Activated T-cell treated with anti-CD3 and anti-CD28 coated beads, Interleukin-2, amount 50 U/mL, for 4 hours (primary cell): ENCODE measurements around the gene UFD1. TPM values are rescaled to one million over a fixed set of nuclear protein-coding genes. Genes with fewer than 3 reads are reported as not detected.

Experiments used
- ATAC-seq, 2 donors: fragments of 200-7000 bp; cut with Tn5 transposase; one replicate each; pipeline ENCODE4 v1.10.0; 2021
- DNase-seq: peaks from one replicate; pipeline ENCODE4 v3.0.0-alpha.2; 2020
- H3K27me3 Mint-ChIP-seq: one replicate; pipeline ENCODE4 v1.8.0; 2021; ENCODE audit warnings: low read depth, mixed read lengths
- H3K36me3 Mint-ChIP-seq: one replicate; pipeline ENCODE4 v1.8.0; 2022; ENCODE audit warnings: mixed read lengths; ENCODE audit not compliant: insufficient read depth
- H3K4me1 Mint-ChIP-seq: one replicate; pipeline ENCODE4 v1.8.0; 2021; ENCODE audit warnings: low read depth, mixed read lengths
- H3K4me3 Mint-ChIP-seq: one replicate; pipeline ENCODE4 v1.8.0; 2021; ENCODE audit warnings: mild to moderate bottlenecking, moderate library complexity, mixed read lengths
- H3K9me3 Mint-ChIP-seq: one replicate; pipeline ENCODE4 v1.8.0; 2021; ENCODE audit warnings: mixed read lengths
- total RNA-seq, 3 donors: library from RNA; stranded (reverse); gene quantifications; one replicate each; pipeline ENCODE4 v1.2.1, GENCODE V29; 2021

UFD1 gene
- total RNA-seq, 3 donors from 2014 or later: 107 TPM

DNA sequence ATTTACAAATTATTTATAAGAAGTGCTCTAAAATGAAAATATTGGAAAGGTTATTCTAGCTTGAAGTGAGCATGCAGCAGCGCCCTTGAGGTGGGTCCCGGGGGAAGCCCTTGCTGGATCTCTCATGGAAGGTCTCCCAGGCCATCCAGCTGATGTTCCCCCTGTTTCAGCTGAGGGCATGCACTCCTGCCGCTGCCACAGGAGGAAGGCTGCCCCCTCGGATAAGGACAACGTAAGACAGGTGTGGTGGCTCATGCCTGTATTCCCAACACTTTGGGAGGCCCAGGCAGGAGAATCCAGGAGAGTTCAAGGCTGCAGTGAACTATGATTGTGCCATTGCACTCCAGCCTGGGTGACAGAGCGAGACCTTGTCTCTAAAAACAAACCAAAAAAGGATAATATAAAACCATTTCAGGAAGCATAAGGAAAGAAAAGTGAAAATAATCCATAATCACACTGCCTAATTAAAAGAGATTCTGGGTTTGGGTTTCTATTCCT is 15.7 kb upstream of the UFD1 start:
- Mint-ChIP-seq H3K9me3 (no peaks in the 10 kb centered on the region), H3K36me3 (no peaks in the 10 kb centered on the region), H3K4me3 (no peak overlapping the region), H3K4me1 (peaks cover 12% of the 10 kb centered on the region), H3K27me3 (no peaks in the 10 kb centered on the region)
- DNase-seq (no peak), ATAC-seq (no peak)

DNA sequence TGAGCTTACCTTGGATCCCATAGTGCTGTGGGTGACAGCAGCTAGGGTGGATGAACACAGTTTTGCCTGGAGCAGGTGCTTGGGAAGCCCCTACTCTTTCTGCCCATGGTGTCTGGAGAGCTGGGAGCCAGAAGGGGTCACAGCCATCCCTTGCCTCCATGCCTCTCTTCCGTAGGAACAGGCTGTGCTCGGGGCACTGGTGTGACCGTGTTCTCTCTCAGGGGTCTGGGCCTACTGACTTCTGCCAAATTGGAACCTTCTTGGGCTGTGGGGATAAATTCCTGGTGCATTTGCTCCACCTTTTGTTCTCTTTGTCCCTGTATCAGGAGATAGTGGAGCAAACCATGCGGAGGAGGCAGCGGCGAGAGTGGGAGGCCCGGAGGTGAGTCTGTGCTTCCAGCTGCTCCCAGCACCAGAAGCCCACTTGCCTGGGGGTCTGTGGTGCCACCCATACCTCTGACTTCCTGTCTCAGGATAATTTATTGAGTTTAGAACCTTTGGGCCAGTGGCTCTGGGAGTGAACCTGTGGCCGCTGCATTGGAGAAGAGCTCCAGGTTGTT is 15.1 kb upstream of the UFD1 start:
- no peak for ATAC-seq
- Mint-ChIP-seq H3K36me3 (no peaks in the 10 kb centered on the region), H3K27me3 (no peaks in the 10 kb centered on the region), H3K4me1 (peaks cover 12% of the 10 kb centered on the region), H3K9me3 (no peaks in the 10 kb centered on the region), H3K4me3 (no peak overlapping the region)
- DNase-seq: no peak

DNA sequence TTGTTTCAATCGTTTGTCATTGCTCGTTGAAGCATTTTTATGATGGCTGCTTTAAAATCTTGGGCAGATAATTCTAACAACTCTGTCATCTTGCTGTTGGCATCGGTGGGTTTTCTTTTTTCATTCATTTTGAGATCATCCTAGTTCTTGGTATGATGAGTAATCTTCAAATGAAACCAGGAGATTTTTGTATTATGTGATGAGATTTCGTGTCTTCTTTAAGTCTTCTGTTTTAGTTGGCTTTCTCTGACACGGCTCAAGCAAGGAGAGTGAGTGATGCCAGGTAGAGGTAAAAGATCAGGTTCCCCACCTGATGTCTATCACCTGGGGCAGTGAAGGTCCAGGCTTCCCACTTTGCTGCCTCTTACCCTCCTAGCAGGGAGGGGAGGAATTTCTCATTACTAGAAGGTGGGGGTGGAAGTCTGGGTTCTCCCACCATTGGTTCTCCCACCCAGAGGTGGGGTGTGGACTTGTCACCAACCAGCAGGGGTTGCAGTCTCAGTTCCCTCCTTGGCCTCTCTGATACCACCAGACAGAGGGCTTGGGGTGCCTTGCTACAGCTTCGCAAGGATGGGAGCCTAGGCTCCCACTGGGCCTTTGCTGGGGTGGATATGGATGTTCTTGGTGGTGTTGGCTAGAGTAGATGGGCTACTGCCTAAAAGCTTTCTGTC is 13.6 kb upstream of the UFD1 start:
- Mint-ChIP-seq H3K36me3 (no peaks in the 10 kb centered on the region), H3K4me3 (no peak overlapping the region), H3K27me3 (no peaks in the 10 kb centered on the region), H3K9me3 (no peaks in the 10 kb centered on the region), H3K4me1 (peaks cover 12% of the 10 kb centered on the region)
- no peak for DNase-seq
- peak in 1 of 2 donors; percentile 38 for ATAC-seq

DNA sequence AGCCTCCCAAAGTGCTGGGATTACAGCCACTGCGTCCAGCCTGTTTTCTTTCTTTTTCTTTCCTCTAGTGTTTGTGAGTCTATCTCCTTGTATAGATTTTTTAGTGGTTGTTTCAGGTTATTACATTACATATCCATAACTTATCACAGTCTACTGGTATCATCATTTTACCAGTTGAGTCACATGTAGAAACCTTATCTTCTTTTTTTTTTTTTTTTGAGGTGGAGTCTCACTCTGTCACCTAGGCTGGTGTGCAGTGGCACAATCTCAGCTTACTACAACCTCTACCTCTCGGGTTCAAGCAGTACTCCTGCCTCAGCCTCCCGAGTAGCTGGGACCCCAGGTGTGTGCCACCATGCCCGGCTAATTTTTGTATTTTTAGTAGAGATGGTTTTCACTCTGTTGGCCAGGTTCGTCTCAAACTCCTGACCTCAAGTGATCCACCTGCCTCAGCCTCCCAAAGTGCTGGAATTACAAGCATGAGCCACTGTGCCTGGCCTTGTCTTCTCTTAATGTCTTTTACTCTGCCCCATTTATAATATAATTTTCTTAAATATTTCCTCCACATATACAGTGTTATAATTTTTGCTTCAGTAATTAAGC is 11.7 kb upstream of the UFD1 start:
- Mint-ChIP-seq H3K36me3 (no peaks in the 10 kb centered on the region), H3K4me3 (no peak overlapping the region), H3K27me3 (no peaks in the 10 kb centered on the region), H3K9me3 (no peaks in the 10 kb centered on the region), H3K4me1 (peaks cover 6% of the 10 kb centered on the region)
- peak in 1 of 2 donors; percentile 57 for ATAC-seq
- no peak for DNase-seq

DNA sequence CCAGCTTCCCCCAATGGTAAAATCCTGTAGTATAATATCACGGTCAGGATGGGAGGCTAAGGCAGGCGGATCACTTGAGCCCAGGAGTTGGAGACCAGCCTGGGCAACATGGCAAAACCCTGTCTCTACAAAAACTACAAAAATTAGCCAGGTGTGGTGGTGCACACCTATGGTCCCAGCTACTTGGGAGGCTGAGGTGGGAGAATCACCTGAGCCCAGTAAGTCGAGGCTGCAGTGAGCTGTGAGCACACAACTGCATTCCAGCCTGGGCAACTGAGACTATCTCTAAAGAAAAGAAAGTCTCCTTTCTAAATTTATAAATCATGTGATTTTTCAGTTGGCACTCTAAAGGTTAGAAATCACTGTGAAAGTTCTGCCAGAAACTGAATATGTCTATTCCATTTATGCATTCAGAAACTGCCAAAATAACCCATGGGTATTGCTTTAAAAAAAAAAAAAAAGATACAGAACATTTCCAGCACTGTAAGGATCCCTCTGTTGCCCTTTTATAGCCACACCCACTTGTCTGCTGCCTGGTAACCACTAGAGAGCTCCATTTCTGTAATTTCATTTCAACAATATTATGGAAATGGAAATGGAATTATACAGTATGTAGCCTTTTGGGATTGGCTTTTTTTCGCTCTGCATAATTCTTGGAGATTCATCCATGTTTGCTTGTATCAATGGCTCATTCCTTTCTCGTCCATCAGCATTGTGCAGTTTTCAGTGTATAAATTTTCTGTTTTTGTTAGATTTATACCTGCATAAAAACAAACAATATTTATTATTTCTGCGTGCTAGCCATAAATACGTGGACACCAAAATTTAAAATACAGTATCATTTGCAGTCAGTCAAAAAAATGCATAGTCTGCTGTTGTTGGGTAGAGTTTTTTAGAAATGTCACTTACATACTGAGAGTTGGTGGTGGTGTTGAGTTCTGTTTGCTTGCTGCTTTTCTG is 10.2 kb upstream of the UFD1 start:
- Mint-ChIP-seq H3K9me3 (no peaks in the 10 kb centered on the region), H3K4me1 (peaks cover 4% of the 10 kb centered on the region), H3K36me3 (peaks cover 8% of the 10 kb centered on the region), H3K27me3 (no peaks in the 10 kb centered on the region), H3K4me3 (no peak overlapping the region)
- ATAC-seq: no peak
- no peak for DNase-seq

DNA sequence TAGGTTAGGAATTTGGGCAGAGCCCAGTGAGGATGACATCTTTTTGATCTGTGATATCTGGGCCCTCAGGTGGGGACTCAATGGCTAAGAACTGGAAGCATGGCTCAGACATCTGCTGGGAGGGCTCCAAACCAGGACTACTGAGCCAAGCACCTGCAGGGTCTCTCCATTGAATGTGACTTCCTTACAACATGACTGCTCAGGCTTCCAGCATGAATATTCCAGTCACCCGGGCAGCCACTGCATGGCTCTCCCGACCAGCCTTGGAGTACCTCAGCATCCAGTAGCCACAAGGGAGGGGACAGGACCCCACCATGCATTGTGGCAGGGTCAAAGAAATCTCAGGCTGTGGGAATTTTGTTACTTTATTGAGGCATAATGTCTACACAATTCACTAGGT is 9.3 kb upstream of the UFD1 start:
- H3K27me3 Mint-ChIP-seq: no peaks in the 10 kb centered on the region
- H3K4me1 Mint-ChIP-seq: peaks cover 4% of the 10 kb centered on the region
- peaks cover 12% of the 10 kb centered on the region for H3K36me3 Mint-ChIP-seq
- DNase-seq (no peak), ATAC-seq (no peak)
- no peak overlapping the region for H3K4me3 Mint-ChIP-seq
- H3K9me3 Mint-ChIP-seq: no peaks in the 10 kb centered on the region

DNA sequence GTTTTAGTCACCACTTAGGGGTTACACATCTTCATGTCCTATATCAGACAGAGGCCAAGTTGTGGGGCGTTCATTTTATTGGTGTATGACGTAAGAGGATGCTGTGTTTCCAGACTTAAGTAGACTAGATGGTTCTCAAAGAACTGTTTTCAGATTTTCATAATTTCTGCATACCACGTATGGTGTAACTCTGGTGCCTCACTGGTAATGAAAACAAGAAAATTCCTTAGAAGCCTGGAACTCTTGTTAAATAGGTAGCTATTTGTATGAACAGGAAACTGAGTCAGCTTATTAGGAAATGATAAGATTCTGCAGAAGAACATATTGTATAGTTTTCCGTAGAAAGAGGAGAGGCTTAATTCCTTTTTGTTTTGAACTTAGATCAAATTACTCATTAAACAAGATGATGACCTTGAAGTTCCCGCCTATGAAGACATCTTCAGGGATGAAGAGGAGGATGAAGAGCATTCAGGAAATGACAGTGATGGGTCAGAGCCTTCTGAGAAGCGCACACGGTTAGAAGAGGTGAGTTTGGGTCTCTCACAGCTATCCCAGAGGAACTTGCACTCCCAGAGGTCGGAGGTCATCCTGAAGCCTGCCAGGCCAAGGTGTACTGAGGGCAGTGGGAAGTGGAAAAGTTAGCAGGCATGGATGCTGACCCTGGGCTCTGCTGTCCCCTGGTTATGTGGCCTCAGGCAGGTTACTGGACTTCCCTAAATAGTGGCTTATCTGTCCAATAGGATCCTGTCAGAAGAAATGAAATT is 4.7 kb upstream of the UFD1 start:
- H3K9me3 Mint-ChIP-seq: no peaks in the 10 kb centered on the region
- H3K27me3 Mint-ChIP-seq: no peaks in the 10 kb centered on the region
- peaks cover 2% of the 10 kb centered on the region for H3K4me1 Mint-ChIP-seq
- ATAC-seq: no peak
- peaks cover 12% of the 10 kb centered on the region for H3K36me3 Mint-ChIP-seq
- no peak for DNase-seq
- no peak overlapping the region for H3K4me3 Mint-ChIP-seq

DNA sequence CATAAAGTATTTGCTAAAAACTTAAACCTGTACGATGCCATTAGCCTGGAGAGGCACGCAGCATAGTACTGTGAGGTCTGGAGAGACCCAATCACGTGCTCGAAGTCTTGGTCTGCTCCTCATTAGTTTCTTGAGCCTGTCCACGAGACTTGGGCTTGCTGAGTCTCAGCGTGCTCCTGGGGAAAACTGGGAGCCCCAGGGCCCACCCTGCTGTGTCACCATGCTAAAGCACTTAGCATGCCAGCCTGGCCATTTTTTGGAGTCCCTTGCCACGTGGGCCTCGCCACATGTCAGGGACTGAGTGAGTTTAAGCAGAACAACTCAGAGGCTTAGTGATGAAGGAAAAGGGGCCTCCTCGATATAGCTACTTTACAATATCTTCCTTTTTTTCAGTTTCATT is 3.3 kb upstream of the UFD1 start:
- Mint-ChIP-seq H3K9me3 (no peaks in the 10 kb centered on the region), H3K4me3 (no peak overlapping the region), H3K36me3 (peaks cover 12% of the 10 kb centered on the region), H3K27me3 (no peaks in the 10 kb centered on the region), H3K4me1 (peaks cover 11% of the 10 kb centered on the region)
- no peak for DNase-seq
- no peak for ATAC-seq

DNA sequence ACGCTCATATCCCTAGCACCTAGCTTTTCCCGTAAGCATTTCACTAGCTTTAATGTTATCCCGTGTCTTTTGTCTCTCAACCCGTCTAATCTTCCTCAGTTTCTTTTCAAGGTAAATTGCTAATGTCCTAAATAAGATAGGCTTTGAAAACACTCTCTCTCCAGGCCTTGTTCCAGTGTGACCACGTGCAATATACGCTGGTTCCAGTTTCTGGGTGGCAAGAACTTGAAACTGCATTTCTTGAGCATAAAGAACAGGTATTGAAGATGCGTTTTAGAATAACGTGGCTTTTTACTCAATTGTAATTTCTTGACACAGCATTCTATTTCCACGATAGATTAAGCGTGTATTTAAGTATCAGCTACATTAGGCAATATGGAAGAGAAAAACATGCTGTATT is 1.8 kb upstream of the UFD1 start:
- Mint-ChIP-seq H3K4me3 (peak overlapping the region; percentile 99), H3K4me1 (peaks cover 21% of the 10 kb centered on the region), H3K36me3 (peaks cover 12% of the 10 kb centered on the region), H3K9me3 (no peaks in the 10 kb centered on the region), H3K27me3 (no peaks in the 10 kb centered on the region)
- DNase-seq (no peak), ATAC-seq (no peak)

DNA sequence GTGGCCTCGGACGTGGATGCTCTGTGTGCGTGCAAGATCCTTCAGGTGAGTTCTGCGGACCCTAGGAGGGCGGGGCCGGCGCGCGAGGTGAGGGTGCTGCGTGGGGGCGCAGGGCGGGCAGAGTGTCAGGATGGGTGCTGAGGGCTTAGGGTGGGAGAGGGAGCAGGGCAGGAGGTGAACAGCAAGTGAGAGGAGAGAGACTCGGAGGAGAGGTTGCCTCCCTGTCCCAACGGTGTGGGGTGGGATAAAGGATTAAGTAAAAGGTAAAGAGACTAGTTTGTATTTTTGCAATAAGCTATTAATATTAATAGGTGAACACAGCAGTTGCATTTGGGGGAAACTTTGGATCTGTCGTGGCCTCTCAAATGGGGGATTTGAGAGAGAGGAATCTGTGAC is 1.2 kb upstream of the UFD1 start:
- H3K36me3 Mint-ChIP-seq: peaks cover 13% of the 10 kb centered on the region
- no peak for DNase-seq
- ATAC-seq: peak; percentile 3 to 5
- H3K4me3 Mint-ChIP-seq: peak overlapping the region; percentile 99
- no peaks in the 10 kb centered on the region for H3K9me3 Mint-ChIP-seq
- peaks cover 27% of the 10 kb centered on the region for H3K4me1 Mint-ChIP-seq
- no peaks in the 10 kb centered on the region for H3K27me3 Mint-ChIP-seq

DNA sequence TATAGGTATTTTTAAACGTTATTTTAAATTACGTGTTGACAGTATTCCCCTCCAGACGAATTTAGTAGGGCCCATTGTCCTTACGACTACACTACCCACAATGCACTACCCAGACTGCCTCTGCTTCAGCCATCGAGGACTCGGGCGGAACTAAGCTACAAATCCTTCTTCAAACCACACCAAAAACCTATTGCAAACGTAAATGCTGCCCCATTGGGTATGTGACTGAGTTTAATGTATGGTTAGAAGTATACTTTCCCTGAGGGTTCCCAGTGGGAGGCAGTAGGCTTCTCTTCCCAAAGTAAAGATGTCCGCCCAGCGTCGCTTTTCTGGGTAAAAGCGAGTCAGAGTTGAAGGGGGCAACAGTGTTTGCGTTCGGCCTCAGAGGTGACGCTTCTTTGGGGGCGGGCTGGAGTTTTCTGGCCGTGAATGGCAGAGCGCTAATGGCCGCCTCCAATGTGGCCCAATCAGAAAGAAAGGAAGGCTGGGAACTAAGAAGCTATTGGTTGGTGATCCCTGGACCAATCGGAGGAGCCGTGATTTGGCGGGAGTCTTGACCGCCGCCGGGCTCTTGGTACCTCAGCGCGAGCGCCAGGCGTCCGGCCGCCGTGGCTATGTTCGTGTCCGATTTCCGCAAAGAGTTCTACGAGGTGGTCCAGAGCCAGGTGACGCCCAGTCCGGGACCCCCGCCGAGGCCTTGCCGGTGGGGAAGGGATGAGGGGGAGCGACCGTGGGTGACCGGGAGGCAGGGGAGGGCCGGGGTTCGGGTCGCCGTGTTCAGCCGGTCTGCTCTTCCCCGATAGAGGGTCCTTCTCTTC is 571 bp upstream of the UFD1 start, which contains the start of gene CDC45:
Gene CDC45 (plus strand): TSS at position 566 of the 818 bp plus-strand sequence. CDS start 49 bp downstream, at position 615.
- Mint-ChIP-seq H3K36me3 (peaks cover 8% of the 10 kb centered on the region), H3K4me1 (peaks cover 27% of the 10 kb centered on the region), H3K4me3 (peak within 1 kb of the TSS; percentile 99), H3K9me3 (no peaks in the 10 kb centered on the region), H3K27me3 (no peaks in the 10 kb centered on the region)
- ATAC-seq (peak; percentile 91), DNase-seq (peak; percentile 88)

DNA sequence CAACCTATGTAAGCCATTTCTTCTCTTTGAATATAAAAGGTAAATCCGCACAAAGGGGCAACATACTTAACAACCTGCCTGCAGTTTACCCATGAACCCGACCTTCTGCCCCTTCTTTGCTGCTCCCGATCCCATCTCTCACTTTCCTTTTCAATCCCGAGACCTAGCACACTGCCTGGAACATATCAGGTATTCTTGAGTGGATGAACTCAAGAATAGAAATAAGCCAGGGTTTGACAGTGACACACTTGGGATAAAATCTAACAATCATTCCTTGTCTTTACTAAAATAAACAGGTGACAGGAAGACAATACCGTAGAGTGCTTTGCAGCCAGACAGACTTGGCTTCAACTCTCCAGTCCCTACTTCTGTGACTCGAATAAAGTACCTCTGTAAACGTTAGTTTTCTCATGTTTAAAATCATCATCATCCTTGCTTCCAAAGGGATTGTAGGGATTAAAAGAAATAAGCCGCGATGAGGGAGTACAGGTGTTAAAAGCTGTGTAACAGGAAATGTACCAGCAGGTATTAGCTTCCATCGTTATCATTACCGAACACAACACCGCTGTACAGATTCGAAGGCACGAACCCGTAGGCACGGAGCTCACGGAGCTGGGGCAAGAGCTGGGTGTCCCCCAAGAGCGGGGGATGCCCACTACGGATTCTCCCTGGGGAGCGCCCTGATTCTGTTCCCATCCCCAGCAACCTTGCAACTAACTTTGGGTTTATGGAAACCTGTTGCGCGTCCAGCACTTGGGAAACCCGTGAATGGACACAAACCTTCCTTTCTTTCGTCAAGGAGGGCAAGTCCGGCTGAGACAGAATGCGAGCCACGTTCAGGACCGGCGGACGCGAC is 720 bp downstream of the UFD1 start:
- no peaks in the 10 kb centered on the region for H3K9me3 Mint-ChIP-seq
- ATAC-seq: no peak
- H3K27me3 Mint-ChIP-seq: no peaks in the 10 kb centered on the region
- no peak for DNase-seq
- H3K4me3 Mint-ChIP-seq: peak overlapping the region; percentile 99
- peaks cover 6% of the 10 kb centered on the region for H3K36me3 Mint-ChIP-seq
- peaks cover 29% of the 10 kb centered on the region for H3K4me1 Mint-ChIP-seq
